SH-SY5Y (cell line): ENCODE results near the gene FRMD4A.

Source experiments
- GATA2 ChIP-seq: IDR thresholded peaks from 2 replicates; pipeline ENCODE4 v1.6.1; 2011; ENCODE audit warnings: mild to moderate bottlenecking, low read depth, low read length
- GATA3 ChIP-seq: IDR thresholded peaks from 2 replicates; pipeline ENCODE4 v1.6.1; 2011; ENCODE audit warnings: low read depth, mild to moderate bottlenecking, low read length, moderate library complexity

Gene FRMD4A

GRCh38 chr10:13657101-13657680 is 673.5 kb downstream of the FRMD4A start:
- no peak for TF ChIP-seq GATA3
- TF ChIP-seq GATA2 = no peak

- TF ChIP-seq GATA2 (no peak), GATA3 (no peak)
Observed at GRCh38 chr10:13656337-13657100, 674.2 kb downstream of the FRMD4A start.

DNA sequence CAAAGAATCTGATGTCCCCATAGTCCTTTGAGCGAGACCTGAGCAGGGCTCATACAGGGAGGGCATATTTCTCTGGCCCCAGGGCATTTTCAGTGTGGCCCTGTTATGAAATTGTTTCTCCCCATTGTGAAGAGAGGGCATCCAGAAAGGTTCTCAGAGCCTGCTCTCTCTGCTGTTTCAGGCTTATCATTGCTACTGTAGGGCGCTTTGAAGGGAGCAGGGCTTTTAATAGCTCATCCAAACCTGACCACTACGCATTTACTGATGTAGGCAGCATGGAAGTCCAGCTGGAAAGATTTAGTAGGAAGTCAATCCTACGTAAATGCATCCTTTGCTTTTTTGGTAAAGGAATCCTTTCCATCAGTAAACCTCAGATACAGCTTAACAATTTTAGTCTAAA is 675.9 kb downstream of the FRMD4A start:
- no peak for TF ChIP-seq GATA3
- no peak for TF ChIP-seq GATA2

- TF ChIP-seq GATA2 (no peak), GATA3 (no peak)
Observed at GRCh38 chr10:13654118-13654830, 676.5 kb downstream of the FRMD4A start.

GRCh38 chr10:13652860-13653259 is 677.9 kb downstream of the FRMD4A start:
- no peak for TF ChIP-seq GATA3
- no peak for TF ChIP-seq GATA2

- TF ChIP-seq GATA3 (no peak), GATA2 (no peak)
Observed at GRCh38 chr10:13651969-13652720, 678.6 kb downstream of the FRMD4A start.

GRCh38 chr10:13650961-13651360 is 679.8 kb downstream of the FRMD4A start:
- TF ChIP-seq GATA2 (peak; percentile 70; the same call in 1 of the 2 replicates), GATA3 (no peak)

- TF ChIP-seq GATA2 (no peak), GATA3 (no peak)
Observed at GRCh38 chr10:13649844-13650520, 680.7 kb downstream of the FRMD4A start.

DNA sequence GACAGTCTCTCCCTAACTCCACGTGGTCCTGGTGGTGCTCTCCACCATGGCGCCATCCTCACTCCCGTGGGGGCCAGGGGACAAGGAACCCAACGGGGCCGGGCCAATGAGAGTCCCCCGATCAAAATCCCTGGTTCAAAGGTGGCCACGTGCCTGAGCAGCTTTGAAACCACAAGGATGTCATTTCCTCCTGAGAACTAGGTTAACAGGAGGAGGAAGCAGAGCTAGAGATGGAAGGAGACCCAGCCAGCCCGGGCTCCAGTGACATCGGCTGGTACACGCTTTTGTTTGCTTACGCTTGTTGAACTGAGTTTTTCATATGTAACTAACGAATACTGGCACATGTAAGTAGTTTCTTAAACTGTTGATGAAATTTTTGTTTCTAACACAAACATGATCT is 682.3 kb downstream of the FRMD4A start:
- TF ChIP-seq GATA3 (no peak), GATA2 (no peak)

DNA sequence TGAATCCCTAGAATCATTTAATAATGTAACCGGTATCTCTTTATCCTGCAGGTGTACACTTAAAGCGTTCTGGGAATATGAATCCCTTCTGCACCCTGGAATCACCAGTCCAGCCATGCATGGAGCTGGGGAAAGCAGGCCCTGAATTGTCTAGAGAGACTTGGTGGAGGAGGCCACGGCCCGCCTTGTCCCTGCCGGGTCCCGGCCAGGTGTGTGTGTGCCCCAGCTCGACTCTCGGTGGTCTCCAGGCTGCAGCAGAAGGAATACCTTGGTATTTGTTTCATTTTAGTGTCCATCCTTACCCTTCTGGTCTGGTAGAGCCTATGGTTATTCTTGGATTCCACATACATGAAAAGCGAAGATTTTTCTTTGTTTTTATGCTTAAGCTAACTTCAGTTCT is 685.9 kb downstream of the FRMD4A start:
- no peak for TF ChIP-seq GATA2
- no peak for TF ChIP-seq GATA3

DNA sequence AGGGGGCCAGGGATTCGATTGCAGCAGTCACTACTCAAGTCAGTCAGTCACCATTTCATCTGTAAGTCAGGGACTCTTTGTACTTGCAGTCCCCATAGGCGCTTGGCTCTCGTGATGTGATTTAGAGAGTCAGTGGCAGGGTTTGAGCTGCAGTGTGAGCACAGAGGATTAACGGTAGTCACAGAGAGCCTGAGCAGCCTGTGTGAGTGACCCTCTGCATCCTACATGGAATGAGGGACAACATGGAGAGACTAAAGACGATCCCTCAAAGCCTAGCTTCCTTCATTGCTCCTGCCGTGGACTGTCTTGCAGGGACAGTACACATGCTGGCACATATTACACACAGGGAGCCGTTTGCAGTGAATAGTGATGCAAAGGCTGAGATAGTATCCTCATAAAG is 687.7 kb downstream of the FRMD4A start:
- TF ChIP-seq GATA3 (no peak), GATA2 (no peak)

GRCh38 chr10:13642293-13642692 is 688.4 kb downstream of the FRMD4A start:
- TF ChIP-seq GATA3 (no peak), GATA2 (no peak)

DNA sequence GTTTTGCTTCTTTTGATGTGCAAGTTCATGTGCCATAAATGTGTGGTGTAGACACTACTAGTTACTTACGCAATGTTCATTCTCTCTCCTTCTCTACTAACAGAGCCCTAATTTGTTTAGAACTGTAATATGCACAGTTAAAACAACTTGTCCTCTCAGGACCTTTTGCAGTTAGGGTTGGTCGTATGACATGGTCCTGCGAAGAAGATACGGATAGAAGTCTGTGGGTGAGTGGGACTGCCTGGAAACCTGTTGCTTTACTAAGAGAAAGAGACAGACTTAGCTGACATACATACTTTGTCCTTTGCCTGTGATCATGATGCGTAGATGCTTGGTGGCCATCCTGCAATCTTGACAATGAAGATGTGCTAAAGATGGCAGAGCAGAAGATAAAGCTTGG is 692.8 kb downstream of the FRMD4A start:
- no peak for TF ChIP-seq GATA3
- no peak for TF ChIP-seq GATA2
